Activated naive CD4-positive, alpha-beta T cell treated with anti-CD3 and anti-CD28 coated beads for 36 hours (primary cell): ENCODE data around the gene TMEM106C. TPM values are rescaled to one million over a fixed set of nuclear protein-coding genes. Genes with fewer than 3 reads are reported as not detected.
A peak's percentile ranks its signal among the peaks of the same experiment; 100 is the strongest.

Experiments used
- CTCF ChIA-PET: fragments of 350-600 bp; sonication (Branson Sonifier 250); formaldehyde crosslinking; loops from one replicate; lab custom pipeline; 2021; ENCODE audit warnings: antibody characterized with exemption; lab: Charles Lee
- DNase-seq: peaks from one replicate; pipeline ENCODE4 v3.0.0-alpha.2; 2020
- H3K27ac Mint-ChIP-seq: one replicate; pipeline ENCODE4 v1.8.0; 2021; ENCODE audit warnings: mild to moderate bottlenecking, mixed read lengths
- H3K27me3 Mint-ChIP-seq: one replicate; pipeline ENCODE4 v1.8.0; 2021; ENCODE audit warnings: low read depth, mixed read lengths
- H3K36me3 Mint-ChIP-seq: one replicate; pipeline ENCODE4 v1.8.0; 2021; ENCODE audit warnings: low read depth, mixed read lengths
- H3K4me1 Mint-ChIP-seq: one replicate; pipeline ENCODE4 v1.8.0; 2021; ENCODE audit warnings: low read depth, mixed read lengths
- H3K4me3 Mint-ChIP-seq: one replicate; pipeline ENCODE4 v1.8.0; 2021; ENCODE audit warnings: mild to moderate bottlenecking, moderate library complexity, mixed read lengths
- H3K9me3 Mint-ChIP-seq: one replicate; pipeline ENCODE4 v1.8.0; 2021; ENCODE audit warnings: mixed read lengths
- intact Hi-C: fragments of 100-400 bp; cut with micrococcal nuclease; formaldehyde crosslinking; loops from one replicate; pipeline ENCODE4 v1.15.1; 2023
- total RNA-seq, 2 experiments: library from RNA; stranded (reverse); gene quantifications; one replicate each; pipeline ENCODE4 v1.2.3, GENCODE V29; 2021

The TMEM106C gene
- total RNA-seq, 2 experiments from 2014 or later: 226 to 247 TPM

GRCh38 chr12:47991106-47992061 is 28.0 kb downstream of the TMEM106C start:
- intact Hi-C loops: no loop called here
- H3K27ac Mint-ChIP-seq: no peak overlapping the region
- peaks cover 13% of the 10 kb centered on the region for H3K27me3 Mint-ChIP-seq
- H3K4me3 Mint-ChIP-seq: no peak overlapping the region
- CTCF ChIA-PET: interaction anchor here (0.9 to 1.3 kb wide), 5 partner anchors 16 to 197 kb away, joined by 3 to 4 read pairs (median 3); partner anchors contain the start of gene TMEM106C
- peaks cover 21% of the 10 kb centered on the region for H3K4me1 Mint-ChIP-seq
- no peak for DNase-seq
- H3K9me3 Mint-ChIP-seq: no peaks in the 10 kb centered on the region
- H3K36me3 Mint-ChIP-seq: no peaks in the 10 kb centered on the region

- CTCF ChIA-PET: interaction anchor here (1.0 to 1.3 kb wide), 2 partner anchors 30 to 59 kb away, joined by 3 to 4 read pairs; partner anchors contain the start of gene TMEM106C
- DNase-seq: no peak
- intact Hi-C loops: no loop called here
- no peaks in the 10 kb centered on the region for H3K9me3 Mint-ChIP-seq
- peaks cover 21% of the 10 kb centered on the region for H3K4me1 Mint-ChIP-seq
- H3K4me3 Mint-ChIP-seq: no peak overlapping the region
- H3K36me3 Mint-ChIP-seq: no peaks in the 10 kb centered on the region
- no peak overlapping the region for H3K27ac Mint-ChIP-seq
- H3K27me3 Mint-ChIP-seq: peaks cover 13% of the 10 kb centered on the region
These were observed 29.4 kb downstream of the TMEM106C start for GRCh38 chr12:47992776-47993175.

- H3K27ac Mint-ChIP-seq: no peak overlapping the region
- CTCF ChIA-PET: no interaction called here
- peaks cover 21% of the 10 kb centered on the region for H3K4me1 Mint-ChIP-seq
- no peak for DNase-seq
- no peak overlapping the region for H3K4me3 Mint-ChIP-seq
- H3K27me3 Mint-ChIP-seq: peaks cover 16% of the 10 kb centered on the region
- intact Hi-C loops: no loop called here
- H3K9me3 Mint-ChIP-seq: no peaks in the 10 kb centered on the region
- H3K36me3 Mint-ChIP-seq: no peaks in the 10 kb centered on the region
These were observed 30.1 kb downstream of the TMEM106C start for GRCh38 chr12:47993491-47993890.

GRCh38 chr12:47995981-47996401 is 32.6 kb downstream of the TMEM106C start:
- Mint-ChIP-seq H3K27ac (no peak overlapping the region), H3K36me3 (no peaks in the 10 kb centered on the region), H3K4me3 (no peak overlapping the region), H3K27me3 (peaks cover 40% of the 10 kb centered on the region), H3K9me3 (no peaks in the 10 kb centered on the region), H3K4me1 (peaks cover 1% of the 10 kb centered on the region)
- CTCF ChIA-PET: no interaction called here
- intact Hi-C loops: no loop called here
- DNase-seq: no peak

GRCh38 chr12:47997321-47997720 is 33.9 kb downstream of the TMEM106C start:
- CTCF ChIA-PET: no interaction called here
- no peaks in the 10 kb centered on the region for H3K9me3 Mint-ChIP-seq
- H3K36me3 Mint-ChIP-seq: no peaks in the 10 kb centered on the region
- H3K27me3 Mint-ChIP-seq: peaks cover 53% of the 10 kb centered on the region
- H3K4me1 Mint-ChIP-seq: peaks cover 9% of the 10 kb centered on the region
- H3K27ac Mint-ChIP-seq: no peak overlapping the region
- intact Hi-C loops: no loop called here
- DNase-seq: no peak
- no peak overlapping the region for H3K4me3 Mint-ChIP-seq

GRCh38 chr12:47999816-48000215 is 36.4 kb downstream of the TMEM106C start:
- Mint-ChIP-seq H3K4me3 (no peak overlapping the region), H3K36me3 (no peaks in the 10 kb centered on the region), H3K27me3 (peaks cover 66% of the 10 kb centered on the region), H3K27ac (no peak overlapping the region), H3K9me3 (no peaks in the 10 kb centered on the region), H3K4me1 (peaks cover 24% of the 10 kb centered on the region)
- intact Hi-C loops: loop anchor here (5.0 kb wide), 1 partner anchor 187 kb away; no protein-coding TSS in a partner anchor
- no peak for DNase-seq
- CTCF ChIA-PET: no interaction called here

GRCh38 chr12:48000878-48001504 is 37.6 kb downstream of the TMEM106C start:
- Mint-ChIP-seq H3K27ac (no peak overlapping the region), H3K9me3 (no peaks in the 10 kb centered on the region), H3K4me1 (peaks cover 29% of the 10 kb centered on the region), H3K36me3 (no peaks in the 10 kb centered on the region), H3K4me3 (peak overlapping the region; percentile 64), H3K27me3 (peaks cover 71% of the 10 kb centered on the region)
- intact Hi-C loops: loop anchor here (5.0 kb wide), 1 partner anchor 186 kb away; no protein-coding TSS in a partner anchor
- peak; percentile 26 for DNase-seq
- CTCF ChIA-PET: interaction anchor here (0.6 kb wide), 1 partner anchor 1359 kb away, joined by 6 read pairs; no protein-coding TSS in a partner anchor

GRCh38 chr12:48001505-48002413 is 38.4 kb downstream of the TMEM106C start:
- Mint-ChIP-seq H3K36me3 (no peaks in the 10 kb centered on the region), H3K4me3 (peak overlapping the region; percentile 64), H3K9me3 (no peaks in the 10 kb centered on the region), H3K27ac (no peak overlapping the region), H3K4me1 (peaks cover 29% of the 10 kb centered on the region), H3K27me3 (peaks cover 75% of the 10 kb centered on the region)
- DNase-seq: no peak
- CTCF ChIA-PET: interaction anchor here (0.6 to 1.0 kb wide), 2 partner anchors 158 to 1359 kb away, joined by 3 to 6 read pairs; no protein-coding TSS in a partner anchor
- intact Hi-C loops: loop anchor here (5.0 kb wide), 1 partner anchor 186 kb away; no protein-coding TSS in a partner anchor

GRCh38 chr12:48002414-48002730 is 39.0 kb downstream of the TMEM106C start:
- Mint-ChIP-seq H3K4me1 (peaks cover 29% of the 10 kb centered on the region), H3K27ac (no peak overlapping the region), H3K27me3 (peaks cover 81% of the 10 kb centered on the region), H3K36me3 (no peaks in the 10 kb centered on the region), H3K4me3 (peak overlapping the region; percentile 64), H3K9me3 (no peaks in the 10 kb centered on the region)
- intact Hi-C loops: loop anchor here (5.0 kb wide), 1 partner anchor 185 kb away; no protein-coding TSS in a partner anchor
- CTCF ChIA-PET: interaction anchor here (1.0 kb wide), 1 partner anchor 158 kb away, joined by 3 read pairs; no protein-coding TSS in a partner anchor
- DNase-seq: no peak

- Mint-ChIP-seq H3K4me3 (peak overlapping the region; percentile 64), H3K27me3 (peaks cover 84% of the 10 kb centered on the region), H3K4me1 (peaks cover 29% of the 10 kb centered on the region), H3K9me3 (no peaks in the 10 kb centered on the region), H3K36me3 (no peaks in the 10 kb centered on the region), H3K27ac (no peak overlapping the region)
- intact Hi-C loops: loop anchor here (5.0 kb wide), 1 partner anchor 185 kb away; no protein-coding TSS in a partner anchor
- DNase-seq: no peak
- CTCF ChIA-PET: interaction anchor here (1.0 kb wide), 1 partner anchor 157 kb away, joined by 3 read pairs; no protein-coding TSS in a partner anchor
These were observed 39.4 kb downstream of the TMEM106C start for GRCh38 chr12:48002773-48003218.
